HCT116 (cell line): ENCODE measurements around the gene EHF. TPM values are rescaled to one million over a fixed set of nuclear protein-coding genes. Genes with fewer than 3 reads are reported as not detected.
A peak's percentile ranks its signal among the peaks of the same experiment; 100 is the strongest.

Experiments
- ATAC-seq: fragments of 200-7000 bp; cut with Tn5 transposase; 2 replicates; pipeline ENCODE4 v1.9.1; 2020; ENCODE audit warnings: mild to moderate bottlenecking, moderate library complexity
- BruUV-seq: library from RNA; stranded (reverse); fragments of 400-500 nt; replicated peaks from 2 replicates; lab custom pipeline; 2021; lab: Mats Ljungman, UMichigan
- CTCF ChIA-PET: fragments of 300-600 bp; sonication (Branson Sonifier 250); formaldehyde crosslinking; loops from one replicate; lab custom pipeline; 2021; ENCODE audit warnings: antibody characterized with exemption; lab: Charles Lee
- POLR2A ChIA-PET: fragments of 300-600, 350-600 bp; sonication (Branson Sonifier 250); formaldehyde crosslinking; loops from one replicate; lab custom pipeline; 2021; ENCODE audit warnings: antibody characterized with exemption; lab: Charles Lee
- RAD21 ChIA-PET, 2 experiments: fragments of 300-600 bp; sonication (Branson Sonifier 250); formaldehyde crosslinking; loops; one replicate each; lab custom pipeline; 2023; ENCODE audit warnings: low total read pairs in 2 of 2; ENCODE audit not compliant: uncharacterized antibody in 2 of 2, unreplicated experiment in 2 of 2, low non-redundant PET in 1 of 2; lab: Charles Lee
- DNase-seq: peaks from one replicate; pipeline ENCODE4 v3.0.0-alpha.2; 2010; ENCODE audit warnings: low read depth, low spot score
- H2AFZ ChIP-seq: fragments of 200-600 bp; shearing (Covaris generic), sonication (generic); 2 replicates; pipeline ENCODE4 v1.6.1; 2017; ENCODE audit warnings: low read depth, mixed run types, mixed read lengths, antibody characterized with exemption, low read length; ENCODE audit not compliant: poor library complexity, severe bottlenecking
- H3K27ac ChIP-seq: 2 replicates; pipeline ENCODE4 v1.5.1; 2012; ENCODE audit warnings: low read depth, low read length
- H3K27me3 ChIP-seq: fragments of 200-600 bp; sonication (generic); 2 replicates; pipeline ENCODE4 v1.6.1; 2016; ENCODE audit warnings: mixed run types, low read length, mixed read lengths; ENCODE audit not compliant: insufficient read depth
- H3K36me3 ChIP-seq, 2 experiments: fragments of 200-500 bp in 1 of 2; fragments of 200-600 bp in 1 of 2; sonication (Bioruptor generic) in 1 of 2; sonication (generic) in 1 of 2; 2 replicates each; pipeline versions ENCODE4 v1.5.1 to v1.6.1; 2014 to 2016; ENCODE audit warnings: low read length in 2 of 2, inconsistent platforms in 1 of 2, mixed read lengths in 1 of 2, mixed run types in 1 of 2; ENCODE audit not compliant: insufficient read depth in 2 of 2, control insufficient read depth in 1 of 2
- H3K4me1 ChIP-seq, 2 experiments: fragments of 200-600 bp in 1 of 2; sonication (generic) in 1 of 2; 2 replicates each; pipeline versions ENCODE4 v1.5.1 to v1.6.1; 2012 to 2017; ENCODE audit warnings: low read length in 2 of 2, inconsistent platforms in 1 of 2, mild to moderate bottlenecking in 1 of 2, mixed read lengths in 1 of 2, mixed run types in 1 of 2, moderate library complexity in 1 of 2; ENCODE audit not compliant: insufficient read depth in 2 of 2, control insufficient read depth in 1 of 2
- H3K4me2 ChIP-seq: fragments of 200-600 bp; sonication (generic); 2 replicates; pipeline ENCODE4 v1.6.1; 2017; ENCODE audit warnings: mixed run types, low read length, mixed read lengths
- H3K4me3 ChIP-seq, 2 experiments: fragments of 200-600 bp in 1 of 2; sonication (generic) in 1 of 2; replicated peaks in 1 of 2; 2 replicates each; pipeline ENCODE4 v1.5.1; 2011 to 2016; ENCODE audit warnings: low read length in 2 of 2, control low read depth in 1 of 2, low read depth in 1 of 2, mild to moderate bottlenecking in 1 of 2, mixed read lengths in 1 of 2, mixed run types in 1 of 2
- H3K79me2 ChIP-seq: fragments of 200-600 bp; sonication (generic); 2 replicates; pipeline ENCODE4 v1.6.1; 2017; ENCODE audit warnings: mild to moderate bottlenecking, mixed run types, low read length, moderate library complexity, mixed read lengths; ENCODE audit not compliant: insufficient read depth
- H3K9ac ChIP-seq: fragments of 200-600 bp; sonication (generic); 2 replicates; pipeline ENCODE4 v1.6.1; 2016; ENCODE audit warnings: low read length, mixed read lengths
- H3K9me2 ChIP-seq: fragments of 200-600 bp; sonication (generic), shearing (Covaris generic); 2 replicates; pipeline ENCODE4 v1.6.1; 2017; ENCODE audit warnings: mixed run types, mild to moderate bottlenecking, moderate library complexity; ENCODE audit not compliant: insufficient read depth
- H3K9me3 ChIP-seq, 2 experiments: fragments of 200-500 bp in 1 of 2; fragments of 200-600 bp in 1 of 2; sonication (Bioruptor generic) in 1 of 2; sonication (generic) in 1 of 2; 2 replicates each; pipeline ENCODE4 v1.6.1; 2014 to 2017; ENCODE audit warnings: low read length in 2 of 2, mixed read lengths in 2 of 2, inconsistent platforms in 1 of 2, low read depth in 1 of 2, mild to moderate bottlenecking in 1 of 2, mixed run types in 1 of 2, moderate library complexity in 1 of 2; ENCODE audit not compliant: control insufficient read depth in 1 of 2, insufficient read depth in 1 of 2
- H4K20me1 ChIP-seq: fragments of 200-600 bp; sonication (generic), shearing (Covaris generic); 2 replicates; pipeline ENCODE4 v1.6.1; 2017; ENCODE audit warnings: mixed run types, mild to moderate bottlenecking, moderate library complexity; ENCODE audit not compliant: insufficient read depth
- ATF3 ChIP-seq: IDR thresholded peaks from 2 replicates; pipeline ENCODE4 v1.6.1; 2012
- CBX3 ChIP-seq: IDR thresholded peaks from 2 replicates; pipeline ENCODE4 v1.6.1; 2012; ENCODE audit warnings: low read depth
- CEBPB ChIP-seq: IDR thresholded peaks from 2 replicates; pipeline ENCODE4 v1.6.1; 2012; ENCODE audit warnings: low read depth
- EZH2 ChIP-seq: fragments of 200-600 bp; sonication (generic); IDR thresholded peaks from 2 replicates; pipeline ENCODE4 v1.6.1; 2017; ENCODE audit warnings: antibody characterized with exemption, mixed run types
- EZH2phosphoT487 ChIP-seq: fragments of 200-600 bp; IDR thresholded peaks from 2 replicates; pipeline ENCODE4 v1.6.1; 2018; ENCODE audit warnings: antibody characterized with exemption, borderline replicate concordance
- FOSL1 ChIP-seq: IDR thresholded peaks from 2 replicates; pipeline ENCODE4 v1.6.1; 2012; ENCODE audit warnings: low read depth
- MAX ChIP-seq: IDR thresholded peaks from 2 replicates; pipeline ENCODE4 v1.6.1; 2012
- POLR2AphosphoS5 ChIP-seq: IDR thresholded peaks from 2 replicates; pipeline ENCODE4 v1.6.1; 2011; ENCODE audit warnings: mild to moderate bottlenecking, low read depth, low read length, moderate library complexity
- RAD21 ChIP-seq: IDR thresholded peaks from 2 replicates; pipeline ENCODE4 v1.6.1; 2012; ENCODE audit warnings: low read depth, mild to moderate bottlenecking
- SP1 ChIP-seq: IDR thresholded peaks from 2 replicates; pipeline ENCODE4 v1.6.1; 2012; ENCODE audit warnings: low read depth
- SRF ChIP-seq: IDR thresholded peaks from 2 replicates; pipeline ENCODE4 v1.6.1; 2012; ENCODE audit warnings: low read depth
- TCF7L2 ChIP-seq: IDR thresholded peaks from 2 replicates; pipeline ENCODE4 v1.7.0; 2011; ENCODE audit warnings: borderline replicate concordance, inconsistent platforms; ENCODE audit not compliant: insufficient read depth, insufficient read length; ENCODE audit errors: extremely low read depth
- YY1 ChIP-seq: IDR thresholded peaks from 2 replicates; pipeline ENCODE4 v1.6.1; 2011; ENCODE audit warnings: low read length, low read depth, moderate library complexity, mild to moderate bottlenecking; ENCODE audit not compliant: insufficient replicate concordance; ENCODE audit errors: extremely low read depth
- ZNF274 ChIP-seq: fragments of 200-500 bp; sonication (Bioruptor generic); IDR thresholded peaks from 2 replicates; pipeline ENCODE4 v1.6.1; 2014; ENCODE audit warnings: mild to moderate bottlenecking, low read depth, low read length, inconsistent platforms
- intact Hi-C: fragments of 100-400 bp; cut with micrococcal nuclease; formaldehyde crosslinking; loops from 2 replicates; pipeline ENCODE4 v1.10.0; 2022
- total RNA-seq: library from RNA; stranded (reverse); gene quantifications from one replicate; pipeline ENCODE4 v1.2.1, GENCODE V29; 2021; ENCODE audit not compliant: unreplicated experiment
- TF ChIP-seq, protein P1 (sequence below): IDR thresholded peaks from 2 replicates; pipeline ENCODE4 v1.6.1; 2011; ENCODE audit warnings: mild to moderate bottlenecking, low read length, moderate library complexity; ENCODE audit not compliant: insufficient replicate concordance; ENCODE audit errors: extremely low read depth

Gene EHF
- total RNA-seq, 1 experiment from 2014 or later: 51.5 TPM

DNA sequence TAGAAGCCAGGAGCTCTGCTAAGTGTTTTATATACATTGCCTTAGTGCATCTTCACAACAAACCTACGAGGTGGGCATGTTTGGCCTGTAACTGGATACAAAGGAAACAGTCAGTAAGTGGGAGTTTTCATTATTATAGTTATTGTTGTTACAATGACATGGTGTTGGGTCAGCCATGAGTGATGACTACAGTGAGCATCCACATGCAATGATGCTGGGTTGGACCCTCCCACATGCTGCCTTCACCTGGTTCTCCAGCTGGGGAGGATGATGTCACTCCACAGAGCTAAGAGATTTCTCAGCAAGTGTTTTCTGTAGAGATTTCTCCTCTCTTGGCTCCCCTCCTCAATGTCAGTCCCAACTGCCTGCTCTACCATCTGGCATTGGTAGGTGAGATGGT is 59.3 kb downstream of the EHF start:
- H3K4me2 ChIP-seq: peak overlapping the region; percentile 60; the same call in 1 of the 2 replicates
- intact Hi-C loops: loop anchor here (2.0 kb wide), 1 partner anchor 25 kb away; no protein-coding TSS in a partner anchor

More for the DNA sequence above, 59.3 kb downstream of the EHF start:
- peaks cover 37 to 74% of the 10 kb centered on the region in 2 experiments for H3K4me1 ChIP-seq
- H4K20me1 ChIP-seq: no peaks in the 10 kb centered on the region
- H3K27ac ChIP-seq: no peak overlapping the region
- POLR2A ChIA-PET: no interaction called here
- H3K9me3 ChIP-seq: no peaks in the 10 kb centered on the region
- H2AFZ ChIP-seq: no peak overlapping the region
- H3K9me2 ChIP-seq: no peaks in the 10 kb centered on the region
- H3K4me3 ChIP-seq: no peak overlapping the region
- no peak for DNase-seq
- BruUV-seq: no TSS peak
- no peaks in the 10 kb centered on the region for H3K36me3 ChIP-seq
- TF ChIP-seq RAD21 (no peak), CBX3 (0 out of 2 replicates have a peak, but pooled peaks have one; percentile 12), POLR2AphosphoS5 (no peak), FOSL1 (no peak), CEBPB (0 out of 2 replicates have a peak, but pooled peaks have one; percentile 9), EZH2 (no peak), SRF (no peak), TCF7L2 (no peak), SP1 (no peak; the same call in 1 of the 2 replicates), YY1 (no peak), ATF3 (no peak), MAX (no peak), ZNF274 (no peak), EZH2phosphoT487 (no peak)
- TF ChIP-seq, protein P1, sequence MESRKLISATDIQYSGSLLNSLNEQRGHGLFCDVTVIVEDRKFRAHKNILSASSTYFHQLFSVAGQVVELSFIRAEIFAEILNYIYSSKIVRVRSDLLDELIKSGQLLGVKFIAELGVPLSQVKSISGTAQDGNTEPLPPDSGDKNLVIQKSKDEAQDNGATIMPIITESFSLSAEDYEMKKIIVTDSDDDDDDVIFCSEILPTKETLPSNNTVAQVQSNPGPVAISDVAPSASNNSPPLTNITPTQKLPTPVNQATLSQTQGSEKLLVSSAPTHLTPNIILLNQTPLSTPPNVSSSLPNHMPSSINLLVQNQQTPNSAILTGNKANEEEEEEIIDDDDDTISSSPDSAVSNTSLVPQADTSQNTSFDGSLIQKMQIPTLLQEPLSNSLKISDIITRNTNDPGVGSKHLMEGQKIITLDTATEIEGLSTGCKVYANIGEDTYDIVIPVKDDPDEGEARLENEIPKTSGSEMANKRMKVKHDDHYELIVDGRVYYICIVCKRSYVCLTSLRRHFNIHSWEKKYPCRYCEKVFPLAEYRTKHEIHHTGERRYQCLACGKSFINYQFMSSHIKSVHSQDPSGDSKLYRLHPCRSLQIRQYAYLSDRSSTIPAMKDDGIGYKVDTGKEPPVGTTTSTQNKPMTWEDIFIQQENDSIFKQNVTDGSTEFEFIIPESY: no peak
- H3K27me3 ChIP-seq: no peaks in the 10 kb centered on the region
- RAD21 ChIA-PET: interaction anchor here (0.7 to 1.5 kb wide), 3 partner anchors 25 to 189 kb away, joined by 3 to 4 read pairs (median 4); no protein-coding TSS in a partner anchor
- ATAC-seq: no peak
- H3K9ac ChIP-seq: no peak overlapping the region
- no peaks in the 10 kb centered on the region for H3K79me2 ChIP-seq
- CTCF ChIA-PET: no interaction called here
